SK-N-SH (cell line): ENCODE data around the gene CD40LG. TPM values are rescaled to one million over a fixed set of nuclear protein-coding genes. Genes with fewer than 3 reads are reported as not detected.

ENCODE experiments used
- CTCF ChIA-PET: fragments of 300-600, 350-600 bp; formaldehyde crosslinking; extraction: SDS; loops from one replicate; lab custom pipeline; 2021; lab: Yijun Ruan, JAX
- POLR2A ChIA-PET: fragments of 350-600 bp; sonication (Branson Sonifier 250); formaldehyde crosslinking; extraction: SDS; loops from one replicate; lab custom pipeline; 2020; ENCODE audit warnings: antibody characterized with exemption, inconsistent platforms; lab: Yijun Ruan, JAX
- DNase-seq: peaks from one replicate; pipeline ENCODE4 v3.0.0; 2012
- H2AFZ ChIP-seq: fragments of 200-600 bp; sonication (generic); 2 replicates; pipeline ENCODE4 v1.8.1; 2016; ENCODE audit warnings: antibody characterized with exemption, mild to moderate bottlenecking, low read depth
- H3F3A ChIP-seq: fragments of 200-600 bp; sonication (generic); replicated peaks from 2 replicates; pipeline ENCODE3; 2016; ENCODE audit warnings: antibody characterized with exemption, mild to moderate bottlenecking; ENCODE audit not compliant: insufficient read depth
- H3K27ac ChIP-seq, 2 experiments: fragments of 200-500 bp in 1 of 2; fragments of 200-600 bp in 1 of 2; sonication (Bioruptor generic) in 1 of 2; sonication (generic), shearing (Covaris generic) in 1 of 2; 2 replicates each; pipeline versions ENCODE4 v1.5.1 to v1.6.1; 2014 to 2016; ENCODE audit warnings: low read depth in 2 of 2, inconsistent platforms in 1 of 2, low read length in 1 of 2, mild to moderate bottlenecking in 1 of 2, mixed read lengths in 1 of 2
- H3K27me3 ChIP-seq: fragments of 200-600 bp; sonication (generic), shearing (Covaris generic); 2 replicates; pipeline ENCODE4 v1.6.1; 2016; ENCODE audit warnings: mixed run types; ENCODE audit not compliant: insufficient read depth
- H3K36me3 ChIP-seq, 2 experiments: fragments of 200-500 bp in 1 of 2; fragments of 200-600 bp in 1 of 2; sonication (Bioruptor generic) in 1 of 2; sonication (generic) in 1 of 2; replicated peaks in 1 of 2; 2 replicates each; pipeline versions ENCODE3 to v1.5.1; 2014 to 2016; ENCODE audit warnings: low read length in 1 of 2, mild to moderate bottlenecking in 1 of 2; ENCODE audit not compliant: insufficient read depth in 2 of 2, control insufficient read depth in 1 of 2
- H3K4me1 ChIP-seq, 2 experiments: fragments of 200-500 bp in 1 of 2; fragments of 200-600 bp in 1 of 2; sonication (Bioruptor generic) in 1 of 2; sonication (generic), shearing (Covaris generic) in 1 of 2; 2 replicates each; pipeline versions ENCODE4 v1.5.1 to v1.6.1; 2014 to 2016; ENCODE audit warnings: low read depth in 1 of 2, low read length in 1 of 2, mixed run types in 1 of 2; ENCODE audit not compliant: insufficient read depth in 2 of 2, control insufficient read depth in 1 of 2
- H3K4me2 ChIP-seq: fragments of 200-600 bp; sonication (generic), shearing (Covaris generic); 2 replicates; pipeline ENCODE4 v1.6.1; 2017; ENCODE audit warnings: mixed run types
- H3K4me3 ChIP-seq, 2 experiments: fragments of 200-500 bp in 1 of 2; fragments of 200-600 bp in 1 of 2; sonication (Bioruptor generic) in 1 of 2; sonication (generic), shearing (Covaris generic) in 1 of 2; 2 replicates each; pipeline versions ENCODE4 v1.5.1 to v1.8.1; 2014 to 2016; ENCODE audit warnings: low read depth in 2 of 2, inconsistent platforms in 1 of 2, low read length in 1 of 2, mild to moderate bottlenecking in 1 of 2, mixed read lengths in 1 of 2, moderate library complexity in 1 of 2
- H3K79me2 ChIP-seq: fragments of 200-600 bp; sonication (generic); 2 replicates; pipeline ENCODE4 v1.8.1; 2017; ENCODE audit warnings: mild to moderate bottlenecking; ENCODE audit not compliant: insufficient read depth
- H3K9ac ChIP-seq: fragments of 200-600 bp; sonication (generic); 2 replicates; pipeline ENCODE4 v1.6.1; 2017; ENCODE audit warnings: mixed run types
- H3K9me2 ChIP-seq: fragments of 200-600 bp; sonication (generic); 2 replicates; pipeline ENCODE4 v1.6.1; 2017; ENCODE audit warnings: mixed run types
- H3K9me3 ChIP-seq: fragments of 200-600 bp; sonication (generic); 2 replicates; pipeline ENCODE4 v1.6.1; 2017; ENCODE audit warnings: mixed run types, mild to moderate bottlenecking, moderate library complexity
- H4K20me1 ChIP-seq: fragments of 200-600 bp; sonication (generic); 2 replicates; pipeline ENCODE4 v1.6.1; 2017; ENCODE audit warnings: mild to moderate bottlenecking, mixed run types; ENCODE audit not compliant: insufficient read depth
- CHD2 ChIP-seq: fragments of 150-350 bp; IDR thresholded peaks from 2 replicates; pipeline ENCODE4 v1.6.1; 2018; ENCODE audit warnings: low read length; ENCODE audit not compliant: partially characterized antibody
- EZH2phosphoT487 ChIP-seq: fragments of 200-600 bp; sonication (generic); IDR thresholded peaks from 2 replicates; pipeline ENCODE4 v1.6.1; 2017; ENCODE audit warnings: low read depth, mixed run types, mild to moderate bottlenecking, antibody characterized with exemption, moderate library complexity, borderline replicate concordance
- FOXM1 ChIP-seq: IDR thresholded peaks from 2 replicates; pipeline ENCODE4 v1.4.0; 2012; ENCODE audit warnings: low read depth, mild to moderate bottlenecking
- GATA2 ChIP-seq: sonication (generic); formaldehyde crosslinking; IDR thresholded peaks from 2 replicates; pipeline ENCODE4 v1.5.0; 2020; ENCODE audit warnings: mild to moderate bottlenecking, missing genetic modification reagents
- MEF2A ChIP-seq: IDR thresholded peaks from 2 replicates; pipeline ENCODE4 v1.4.0; 2012; ENCODE audit warnings: low read depth, borderline replicate concordance
- MXI1 ChIP-seq: IDR thresholded peaks from 2 replicates; pipeline ENCODE4 v1.6.1; 2012; ENCODE audit warnings: mild to moderate bottlenecking, low read depth, low read length, improper control_type of control experiment
- PBX3 ChIP-seq: IDR thresholded peaks from 2 replicates; pipeline ENCODE4; 2012
- POLR2AphosphoS5 ChIP-seq: IDR thresholded peaks from 2 replicates; pipeline ENCODE4 v1.6.1; 2012; ENCODE audit warnings: low read depth, low read length
- TAF1 ChIP-seq: IDR thresholded peaks from 2 replicates; pipeline ENCODE4 v1.6.1; 2012; ENCODE audit warnings: low read depth, mild to moderate bottlenecking, low read length, moderate library complexity, borderline replicate concordance
- YY1 ChIP-seq: IDR thresholded peaks from 2 replicates; pipeline ENCODE4 v1.4.0; 2012; ENCODE audit warnings: low read depth, mild to moderate bottlenecking
- WGBS: methylation state at CpG from one replicate; pipeline ENCODE4 v1.1.6; 2017; ENCODE audit warnings: low lambda C conversion rate; 5-methylcytosine and 5-hydroxymethylcytosine counted together
- polyA plus RNA-seq, 3 experiments: library from polyadenylated mRNA; depleted of rRNA; stranded (reverse); fragments of >200 nt; gene quantifications; 2 replicates each; pipeline ENCODE4 v1.2.3, GENCODE V29; 2012
- TF ChIP-seq, protein P1 (sequence below): fragments of 150-350 bp; IDR thresholded peaks from 2 replicates; pipeline ENCODE4 v1.6.1; 2016; ENCODE audit warnings: mild to moderate bottlenecking, low read depth, low read length
- TF ChIP-seq, protein P2 (sequence below): fragments of 150-350 bp; IDR thresholded peaks from 2 replicates; pipeline ENCODE4 v1.6.1; 2017; ENCODE audit warnings: antibody characterized with exemption, low read length, low read depth, borderline replicate concordance

Gene CD40LG
- polyA plus RNA-seq (2012; rRNA removed): not detected in 2 replicates
- not detected in 2 replicates for polyA plus RNA-seq (2012; cell fraction: cytosol; rRNA removed)
- polyA plus RNA-seq (2012; cell fraction: nucleus; rRNA removed): not detected in 2 replicates

DNA sequence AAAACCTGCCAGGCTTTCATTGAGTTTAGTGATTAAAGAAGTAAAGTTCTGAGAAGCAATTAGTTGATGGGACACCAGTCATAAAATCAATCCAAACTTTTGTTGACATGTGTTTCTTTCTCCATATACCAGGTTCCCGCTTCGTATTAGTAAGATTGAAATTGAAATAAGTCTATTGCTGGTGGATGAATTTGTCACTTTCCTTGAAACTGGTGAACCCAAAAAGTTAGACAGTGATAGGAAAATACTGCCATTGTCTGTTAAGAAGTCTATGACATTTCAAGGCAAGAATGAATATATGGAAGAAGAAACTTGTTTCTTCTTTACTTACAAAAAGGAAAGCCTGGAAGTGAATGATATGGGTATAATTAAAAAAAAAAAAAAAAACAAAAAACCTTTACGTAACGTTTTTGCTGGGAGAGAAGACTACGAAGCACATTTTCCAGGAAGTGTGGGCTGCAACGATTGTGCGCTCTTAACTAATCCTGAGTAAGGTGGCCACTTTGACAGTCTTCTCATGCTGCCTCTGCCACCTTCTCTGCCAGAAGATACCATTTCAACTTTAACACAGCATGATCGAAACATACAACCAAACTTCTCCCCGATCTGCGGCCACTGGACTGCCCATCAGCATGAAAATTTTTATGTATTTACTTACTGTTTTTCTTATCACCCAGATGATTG lies at the start of gene CD40LG:
CD40LG (plus strand) TSS at position 482 of the 684 bp plus-strand sequence; CDS start at position 573, 91 bp downstream.
- TF ChIP-seq, protein P1, sequence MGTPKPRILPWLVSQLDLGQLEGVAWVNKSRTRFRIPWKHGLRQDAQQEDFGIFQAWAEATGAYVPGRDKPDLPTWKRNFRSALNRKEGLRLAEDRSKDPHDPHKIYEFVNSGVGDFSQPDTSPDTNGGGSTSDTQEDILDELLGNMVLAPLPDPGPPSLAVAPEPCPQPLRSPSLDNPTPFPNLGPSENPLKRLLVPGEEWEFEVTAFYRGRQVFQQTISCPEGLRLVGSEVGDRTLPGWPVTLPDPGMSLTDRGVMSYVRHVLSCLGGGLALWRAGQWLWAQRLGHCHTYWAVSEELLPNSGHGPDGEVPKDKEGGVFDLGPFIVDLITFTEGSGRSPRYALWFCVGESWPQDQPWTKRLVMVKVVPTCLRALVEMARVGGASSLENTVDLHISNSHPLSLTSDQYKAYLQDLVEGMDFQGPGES: no peak
- no peak for TF ChIP-seq EZH2phosphoT487
- no peak for TF ChIP-seq PBX3
- TF ChIP-seq MXI1: no peak
- TF ChIP-seq FOXM1: no peak
- no peak for TF ChIP-seq MEF2A
- no peak for TF ChIP-seq YY1
- no peak for TF ChIP-seq CHD2
- no peak for TF ChIP-seq TAF1
- TF ChIP-seq POLR2AphosphoS5: no peak
- no peak for TF ChIP-seq GATA2 (CRISPR knock-in tag)
- no peaks in the 10 kb centered on the region for H3K9me2 ChIP-seq
- no peak within 1 kb of the TSS for H2AFZ ChIP-seq
- no peaks in the 10 kb centered on the region; the same call in 1 of the 2 replicates for H3K27me3 ChIP-seq
- no peak within 1 kb of the TSS for H3K27ac ChIP-seq
- H3F3A ChIP-seq: no peaks in the 10 kb centered on the region
- H3K4me3 ChIP-seq: no peak within 1 kb of the TSS
- H4K20me1 ChIP-seq: no peaks in the 10 kb centered on the region
- H3K79me2 ChIP-seq: no peaks in the 10 kb centered on the region
- no peak within 1 kb of the TSS for H3K4me2 ChIP-seq
- no peaks in the 10 kb centered on the region for H3K36me3 ChIP-seq
- 47% methylated on average over 10 of the region's 10 CpGs for WGBS
- no peak for DNase-seq
- H3K9me3 ChIP-seq: no peaks in the 10 kb centered on the region
- POLR2A ChIA-PET: no interaction called here
- CTCF ChIA-PET: no interaction called here
- no peaks in the 10 kb centered on the region for H3K4me1 ChIP-seq
- H3K9ac ChIP-seq: no peak within 1 kb of the TSS

DNA sequence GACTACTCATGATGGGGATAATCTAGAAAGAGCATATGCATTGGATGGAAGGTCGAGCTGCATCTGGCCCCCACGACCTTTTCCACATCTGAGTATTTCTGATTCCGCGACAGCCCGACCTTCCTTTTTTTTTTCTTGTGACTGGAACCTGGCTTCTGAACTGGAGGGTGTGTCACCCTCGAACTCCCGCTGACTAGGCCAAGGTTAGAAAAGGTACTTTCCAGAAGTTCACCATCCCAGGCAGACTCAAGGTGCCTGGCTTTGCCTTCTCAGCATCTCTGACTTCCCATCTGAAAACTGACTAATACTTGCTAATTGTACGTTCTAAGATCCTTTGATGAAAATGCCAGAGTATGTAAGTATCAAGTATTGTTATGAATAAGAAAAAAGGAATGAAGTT lies 49.3 kb upstream of the CD40LG start:
- no peak overlapping the region for H3K4me3 ChIP-seq
- TF ChIP-seq, protein P2, sequence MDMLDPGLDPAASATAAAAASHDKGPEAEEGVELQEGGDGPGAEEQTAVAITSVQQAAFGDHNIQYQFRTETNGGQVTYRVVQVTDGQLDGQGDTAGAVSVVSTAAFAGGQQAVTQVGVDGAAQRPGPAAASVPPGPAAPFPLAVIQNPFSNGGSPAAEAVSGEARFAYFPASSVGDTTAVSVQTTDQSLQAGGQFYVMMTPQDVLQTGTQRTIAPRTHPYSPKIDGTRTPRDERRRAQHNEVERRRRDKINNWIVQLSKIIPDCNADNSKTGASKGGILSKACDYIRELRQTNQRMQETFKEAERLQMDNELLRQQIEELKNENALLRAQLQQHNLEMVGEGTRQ: no peak
- no peak for TF ChIP-seq GATA2 (CRISPR knock-in tag)
- TF ChIP-seq POLR2AphosphoS5: no peak
- H4K20me1 ChIP-seq: no peaks in the 10 kb centered on the region
- no peaks in the 10 kb centered on the region for H3K4me1 ChIP-seq
- H3K27me3 ChIP-seq: no peaks in the 10 kb centered on the region; the same call in 1 of the 2 replicates
- no peak overlapping the region for H3K27ac ChIP-seq
- H3K9ac ChIP-seq: no peak overlapping the region
- H3K9me3 ChIP-seq: no peaks in the 10 kb centered on the region
- H3K79me2 ChIP-seq: no peaks in the 10 kb centered on the region
- no peak for DNase-seq
- H3F3A ChIP-seq: no peaks in the 10 kb centered on the region
- 28% methylated on average over 8 of the region's 8 CpGs for WGBS
- H3K9me2 ChIP-seq: no peaks in the 10 kb centered on the region
- H2AFZ ChIP-seq: no peak overlapping the region
- CTCF ChIA-PET: no interaction called here
- no peaks in the 10 kb centered on the region for H3K36me3 ChIP-seq
- no peak overlapping the region for H3K4me2 ChIP-seq
- POLR2A ChIA-PET: no interaction called here
